ENCODE results near the gene DST.

Gene DST

DNA sequence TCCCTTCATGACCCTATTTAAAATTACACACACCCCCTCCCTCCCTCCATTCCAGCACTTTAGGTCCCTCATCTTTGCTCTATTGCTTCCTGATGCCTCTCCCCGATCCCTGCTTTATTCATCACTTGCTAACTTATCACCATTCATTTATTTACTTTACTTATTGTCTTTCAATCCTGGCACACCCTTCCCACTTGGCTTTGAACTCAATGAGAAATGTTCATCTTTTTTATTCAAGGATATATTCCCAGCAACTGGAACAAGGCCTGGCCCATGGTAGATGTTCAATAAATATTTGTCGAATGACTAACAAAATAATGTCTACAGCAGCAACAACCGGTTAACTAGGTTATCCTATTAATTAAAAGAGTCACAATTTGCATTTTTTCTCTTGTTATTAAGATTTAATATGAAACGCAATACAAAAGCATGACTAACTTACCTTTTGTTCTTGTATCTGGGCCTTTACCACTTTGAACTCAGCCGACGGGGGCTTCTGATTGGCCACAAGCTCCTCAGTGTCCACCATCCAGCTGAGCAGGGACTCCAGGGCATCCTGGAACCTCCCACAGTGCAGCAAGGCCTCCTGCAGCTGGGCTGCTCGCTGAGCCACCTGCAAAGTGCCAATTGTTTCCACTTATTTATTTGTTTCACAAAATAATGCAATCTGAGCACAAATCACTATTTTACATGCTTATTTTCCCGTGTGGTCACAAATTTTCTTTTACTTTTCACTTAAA lies 107.8 kb downstream of the DST start:
- DNase-seq = no peak

DNA sequence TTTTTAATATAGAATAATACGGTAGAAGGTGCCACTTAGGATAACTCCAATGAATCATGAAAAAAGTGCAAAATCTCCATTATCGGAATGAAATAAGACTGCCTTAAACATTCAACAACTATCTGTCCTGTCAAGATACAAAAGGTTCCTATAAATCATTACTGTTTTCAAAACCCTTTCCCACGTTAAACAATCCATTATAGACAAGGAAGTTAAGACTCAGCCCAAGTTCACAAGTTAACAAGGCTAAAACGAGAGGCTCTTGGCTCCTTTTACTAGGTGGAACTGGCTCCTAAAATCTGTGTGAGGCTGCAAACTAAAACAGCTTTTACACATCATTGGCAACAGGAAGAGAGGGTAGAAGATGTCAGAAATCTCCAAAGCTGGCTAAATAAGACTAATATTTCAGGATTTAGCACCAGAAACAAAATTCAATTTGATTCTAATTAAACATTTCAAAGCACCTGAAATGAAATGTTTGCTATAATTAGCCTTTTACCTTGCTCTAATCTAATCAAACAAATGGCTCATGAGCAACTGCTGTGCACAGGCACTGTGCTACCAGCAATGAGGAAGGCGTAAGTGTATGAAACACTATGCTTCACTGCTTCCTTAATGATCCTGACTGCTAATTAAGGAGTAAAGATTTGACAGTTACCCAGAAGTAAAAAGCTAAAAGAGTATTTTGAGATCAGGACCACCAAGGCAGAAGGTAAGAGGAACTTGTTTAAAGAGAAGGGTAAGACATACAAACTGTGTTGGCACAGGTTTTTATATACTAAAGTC lies 109.7 kb downstream of the DST start:
- no peak for DNase-seq

DNA sequence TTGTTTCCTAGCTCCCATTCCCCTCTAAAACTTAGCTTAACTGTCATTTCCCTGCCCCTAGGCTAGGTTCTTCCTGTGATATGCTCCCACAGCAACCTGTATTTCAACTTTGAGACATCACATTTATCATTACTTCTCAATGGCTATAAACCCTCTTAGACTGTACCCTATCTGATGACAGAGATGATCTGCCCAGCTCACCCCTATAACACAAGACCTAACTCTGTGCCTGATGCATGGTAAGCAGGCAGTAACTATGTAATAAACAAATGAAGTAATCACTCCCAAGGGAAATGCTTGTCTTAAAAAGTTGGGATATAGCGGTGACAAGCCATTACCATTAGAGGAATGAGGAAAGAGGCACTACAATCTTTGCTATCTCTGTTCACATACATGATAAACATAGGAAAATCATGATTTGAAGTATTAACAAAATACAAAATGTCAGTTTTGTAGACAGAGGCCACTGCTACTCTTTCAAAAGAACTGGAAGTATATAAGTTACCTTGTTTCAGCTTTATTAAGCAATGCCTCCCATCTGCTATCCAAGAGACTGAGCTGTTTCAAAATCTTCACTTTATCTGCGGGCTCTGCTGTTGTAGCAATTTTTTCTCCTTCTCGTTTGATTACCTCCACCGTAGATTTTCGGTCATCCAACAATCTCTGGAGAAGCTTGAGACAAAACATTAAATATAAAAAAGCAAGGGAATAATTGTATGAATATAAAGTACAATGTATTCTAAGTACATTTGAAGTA lies 110.7 kb downstream of the DST start:
- DNase-seq = no peak

DNA sequence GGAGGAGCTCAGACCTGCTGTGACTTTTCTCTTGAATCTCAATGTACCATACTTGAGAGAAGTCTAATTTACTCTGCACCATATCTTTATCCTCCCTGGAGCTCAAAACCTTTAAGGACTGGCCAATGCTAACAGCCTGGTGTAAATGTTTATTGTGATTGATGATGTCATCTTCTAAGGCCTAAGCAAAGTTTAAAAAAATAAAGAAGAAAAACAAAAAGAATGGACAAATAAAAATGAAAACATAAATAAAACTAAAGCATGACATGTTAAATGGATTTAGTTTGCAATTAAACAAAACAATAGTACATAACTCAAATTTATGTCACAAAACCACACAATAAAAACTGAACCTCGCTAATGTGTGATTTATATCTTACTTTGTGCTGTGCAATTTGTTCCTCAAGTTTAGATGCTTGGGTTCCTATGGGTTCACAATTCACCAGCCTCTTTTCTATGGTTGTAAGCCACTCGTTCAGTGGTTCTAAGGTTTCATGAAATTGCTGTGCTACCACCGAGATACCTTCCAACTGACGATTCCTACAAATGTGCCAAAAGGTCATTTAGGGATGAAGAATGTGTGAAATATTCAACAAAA lies 113.0 kb downstream of the DST start:
- no peak for DNase-seq

DNA sequence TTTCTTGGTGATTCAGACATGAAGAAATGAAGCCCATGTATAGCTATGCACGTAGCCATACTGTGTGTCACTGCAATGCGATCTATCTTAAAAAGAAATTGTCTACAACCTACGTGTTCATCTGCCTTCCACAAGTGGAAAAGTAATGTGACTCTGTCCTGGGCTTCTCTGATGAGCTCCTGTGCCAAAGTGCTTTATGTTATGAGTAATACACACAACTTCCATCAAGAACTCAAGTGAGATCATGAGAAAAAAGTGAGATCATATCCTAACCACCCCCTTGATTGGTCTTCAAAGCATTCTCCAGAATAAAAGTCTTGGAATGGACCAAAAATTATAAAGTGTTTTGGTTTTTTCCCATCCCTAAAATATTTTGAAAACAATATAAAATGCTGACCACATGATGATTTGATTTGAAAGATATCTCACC lies 114.3 kb downstream of the DST start:
- DNase-seq = no peak

DNA sequence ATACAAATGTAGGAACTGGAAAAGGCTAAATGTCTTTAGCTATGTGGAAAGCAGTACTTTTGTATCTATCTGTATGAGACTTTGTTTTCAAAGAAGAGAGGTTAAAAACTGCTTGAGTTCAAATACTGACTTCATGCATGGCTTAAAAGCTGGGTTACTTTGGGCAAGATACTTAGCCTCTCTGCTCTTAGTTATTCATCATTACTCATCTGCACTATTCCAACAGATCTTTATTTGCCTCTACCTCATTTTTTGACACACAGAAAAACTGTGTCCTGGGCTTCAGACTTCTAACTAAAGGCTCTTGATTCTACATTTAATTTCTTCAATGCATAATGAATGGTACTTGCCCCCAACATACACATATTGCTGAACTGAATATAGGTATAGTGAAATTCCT lies 114.8 kb downstream of the DST start:
- DNase-seq = no peak

DNA sequence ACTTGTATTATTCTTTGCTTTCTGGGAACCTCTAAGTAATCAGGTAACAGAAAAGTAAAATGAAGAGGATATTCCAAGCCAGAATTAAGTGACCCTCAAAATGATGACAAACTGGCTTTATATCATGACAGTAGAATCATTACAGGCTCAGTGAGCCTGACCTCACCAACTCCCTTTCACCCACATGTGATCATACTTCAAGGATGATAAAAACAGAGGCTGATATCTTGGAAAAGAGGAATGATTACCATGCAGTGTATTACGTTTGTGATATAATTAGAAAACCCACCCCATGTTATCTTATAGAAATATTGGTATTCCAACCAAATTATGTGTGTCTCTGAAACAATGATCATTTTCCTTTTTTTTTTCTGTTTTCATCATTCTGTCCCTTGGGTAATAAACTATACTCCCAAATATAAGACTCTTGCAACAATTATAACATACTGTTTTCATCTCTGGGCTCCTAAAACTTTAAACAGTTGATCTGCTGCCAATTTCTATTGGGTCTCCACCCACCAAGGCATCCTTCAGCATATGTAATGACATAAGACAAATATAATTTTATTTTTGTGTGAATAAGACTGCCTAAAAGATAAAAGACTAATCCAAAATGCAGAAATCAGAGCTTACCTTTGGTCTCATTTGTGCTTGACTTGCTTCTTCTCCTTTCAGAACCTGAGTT lies 115.7 kb downstream of the DST start:
- no peak for DNase-seq

DNA sequence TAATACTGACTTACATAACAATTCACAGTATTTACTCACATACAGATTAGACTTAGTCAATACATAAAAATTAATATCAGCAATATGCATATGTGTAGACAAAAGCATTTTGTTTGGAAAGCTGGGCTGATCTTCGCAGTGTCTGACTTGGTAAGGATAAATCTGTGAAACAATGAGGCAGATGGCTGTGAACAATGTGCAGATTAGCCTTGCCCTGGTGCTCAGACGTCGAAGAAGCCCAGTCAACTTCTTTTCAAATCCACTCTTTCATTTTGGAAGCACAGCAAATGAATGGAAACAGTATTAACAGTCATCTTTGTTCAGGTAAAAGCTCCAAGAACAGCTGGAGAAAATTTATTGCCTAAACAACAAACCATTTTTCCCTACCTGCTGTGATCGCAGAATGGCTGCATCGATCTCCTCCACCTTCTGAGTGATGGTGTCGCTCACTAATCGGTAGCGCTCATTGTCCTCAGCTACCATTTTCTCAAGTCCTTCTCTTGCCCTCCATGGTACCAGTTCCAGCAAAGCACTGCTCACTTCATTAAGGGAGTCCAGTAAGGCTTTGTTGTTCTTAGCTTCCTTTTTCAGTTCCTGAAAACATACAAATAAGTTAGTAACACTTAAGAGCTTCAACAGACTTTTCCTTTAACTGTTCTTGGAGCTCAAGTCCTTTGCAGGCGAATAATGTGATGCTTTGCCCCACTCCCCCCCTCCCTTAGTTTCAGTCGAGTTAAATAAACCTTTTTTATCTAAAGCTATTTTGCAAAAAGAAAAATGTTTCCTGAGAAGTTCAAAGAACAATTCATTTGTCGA lies 116.5 kb downstream of the DST start:
- DNase-seq = peak; percentile 23

DNA sequence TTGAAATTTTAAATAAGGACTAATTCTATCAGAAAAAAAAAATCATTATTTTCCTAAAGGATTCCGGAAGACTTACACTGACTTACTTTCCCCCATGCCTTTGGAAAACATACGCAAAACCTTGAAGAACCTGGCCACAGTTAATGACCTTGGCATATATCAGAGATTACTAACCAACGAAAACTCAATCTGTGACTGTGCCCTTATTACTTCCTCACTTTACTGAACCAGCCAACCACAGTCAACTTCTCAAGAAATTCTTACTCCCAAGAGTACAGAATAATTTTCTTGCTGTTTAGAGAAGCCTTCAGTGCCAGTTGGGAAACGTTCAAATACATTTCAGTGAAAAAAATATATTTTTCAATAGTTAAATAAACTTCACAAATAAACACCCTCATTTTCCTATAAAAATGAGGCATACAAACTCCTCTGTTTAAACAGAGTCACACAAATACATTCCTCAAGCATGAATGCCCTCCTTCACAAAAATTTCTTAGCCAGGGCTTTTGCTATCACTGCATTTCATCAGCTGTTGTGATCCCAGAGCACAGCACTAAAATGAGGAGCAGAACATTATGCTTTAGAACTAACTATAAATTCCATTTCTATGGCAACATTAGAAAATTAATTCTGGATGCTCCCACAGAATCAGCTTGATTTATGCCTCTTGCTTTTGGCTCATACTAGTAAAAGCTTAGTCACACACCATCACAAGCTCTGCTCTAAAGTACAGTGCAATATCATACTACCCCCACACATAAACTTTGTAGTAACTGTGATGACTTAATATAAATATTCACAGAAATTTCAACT lies 117.6 kb downstream of the DST start:
- DNase-seq = no peak

DNA sequence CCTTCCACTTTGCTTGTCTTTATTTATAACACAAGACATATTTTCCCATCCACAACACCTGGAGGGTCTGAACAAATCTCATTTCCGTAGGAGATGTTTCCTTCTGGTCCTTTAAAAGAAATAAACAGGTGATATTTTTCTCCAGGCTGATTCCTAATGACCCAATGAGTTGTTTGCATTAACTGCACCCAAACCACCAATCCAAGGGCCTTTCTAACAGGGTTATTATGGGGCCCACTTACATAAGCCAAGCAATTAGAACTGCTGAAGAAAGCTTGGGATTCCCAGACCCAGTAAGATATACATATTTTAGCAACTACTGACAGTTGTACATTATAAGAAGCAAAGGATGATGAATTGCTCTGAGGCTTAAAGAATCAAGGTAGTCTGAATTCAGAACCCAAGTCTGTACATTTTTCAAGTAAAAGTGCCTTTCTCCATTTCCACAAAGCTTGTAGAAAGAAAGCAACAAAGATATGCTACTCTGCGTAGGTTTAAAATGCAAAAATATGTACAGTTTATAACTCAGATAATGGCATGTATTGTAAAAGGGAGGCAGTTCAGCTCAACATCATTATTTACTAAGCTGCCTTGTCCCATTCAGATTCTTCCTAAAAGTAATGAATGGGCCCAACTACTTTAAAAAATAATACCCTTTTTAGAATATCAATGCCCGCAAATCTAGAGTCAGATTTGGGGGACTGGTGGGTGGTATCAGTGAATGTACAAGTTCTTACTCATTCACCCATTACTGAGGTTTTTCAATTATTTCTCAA lies 120.0 kb downstream of the DST start:
- DNase-seq = no peak

DNA sequence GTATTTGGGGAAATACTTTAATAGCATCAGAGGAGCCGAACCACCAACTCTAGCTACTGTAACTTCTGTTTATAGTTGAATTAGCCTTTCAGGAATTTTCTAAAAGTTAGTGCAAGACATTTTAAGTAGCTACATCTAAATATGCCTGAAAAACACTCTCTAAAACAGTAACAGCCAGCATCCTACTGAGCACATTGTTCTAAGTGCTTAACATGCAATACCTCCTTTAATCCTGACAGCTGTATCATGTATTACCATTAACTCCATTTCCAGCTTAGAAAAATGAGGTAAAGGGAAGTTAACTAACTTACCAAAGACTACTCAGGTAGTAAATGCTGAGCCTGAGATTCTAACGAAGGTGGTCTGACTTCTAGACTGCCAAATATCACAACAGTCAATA lies 120.7 kb downstream of the DST start:
- DNase-seq = no peak

DNA sequence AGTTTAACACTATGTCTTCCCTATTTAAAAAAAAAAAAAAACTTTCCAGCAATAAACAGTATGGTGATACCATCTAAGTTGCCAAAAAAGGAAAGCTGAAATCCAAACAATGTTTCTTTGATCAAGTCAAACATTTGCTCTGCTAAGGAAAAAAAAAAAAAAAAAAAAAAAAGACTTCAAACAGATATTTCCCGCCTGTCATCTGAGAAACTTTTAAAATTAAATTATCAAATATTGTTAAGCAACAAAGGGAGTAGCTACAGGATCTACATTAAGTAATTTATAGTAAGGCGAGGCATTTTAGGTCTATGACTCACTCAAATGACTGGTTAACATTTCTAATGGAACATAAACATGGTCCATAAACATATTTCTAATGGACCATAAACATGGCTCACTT lies 121.2 kb downstream of the DST start:
- DNase-seq = no peak

DNA sequence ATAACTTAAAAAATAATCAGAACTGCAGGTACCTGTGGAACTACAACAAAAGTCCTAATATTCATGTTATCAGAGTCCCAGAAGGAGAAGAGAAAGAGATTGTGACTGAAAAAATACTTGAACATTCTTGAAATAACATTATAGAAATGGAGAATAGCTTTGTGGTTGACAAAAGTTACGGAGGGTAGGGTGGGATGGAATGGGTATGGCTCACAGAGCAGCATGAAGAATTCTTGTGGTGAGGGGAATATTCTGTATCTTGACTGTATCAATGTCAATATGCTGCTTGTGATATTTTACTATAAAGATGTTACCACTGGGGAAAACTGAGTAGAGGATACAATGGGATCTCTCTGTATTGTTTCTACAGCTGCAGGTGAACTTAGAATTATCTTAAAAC lies 122.5 kb downstream of the DST start:
- no peak for DNase-seq

DNA sequence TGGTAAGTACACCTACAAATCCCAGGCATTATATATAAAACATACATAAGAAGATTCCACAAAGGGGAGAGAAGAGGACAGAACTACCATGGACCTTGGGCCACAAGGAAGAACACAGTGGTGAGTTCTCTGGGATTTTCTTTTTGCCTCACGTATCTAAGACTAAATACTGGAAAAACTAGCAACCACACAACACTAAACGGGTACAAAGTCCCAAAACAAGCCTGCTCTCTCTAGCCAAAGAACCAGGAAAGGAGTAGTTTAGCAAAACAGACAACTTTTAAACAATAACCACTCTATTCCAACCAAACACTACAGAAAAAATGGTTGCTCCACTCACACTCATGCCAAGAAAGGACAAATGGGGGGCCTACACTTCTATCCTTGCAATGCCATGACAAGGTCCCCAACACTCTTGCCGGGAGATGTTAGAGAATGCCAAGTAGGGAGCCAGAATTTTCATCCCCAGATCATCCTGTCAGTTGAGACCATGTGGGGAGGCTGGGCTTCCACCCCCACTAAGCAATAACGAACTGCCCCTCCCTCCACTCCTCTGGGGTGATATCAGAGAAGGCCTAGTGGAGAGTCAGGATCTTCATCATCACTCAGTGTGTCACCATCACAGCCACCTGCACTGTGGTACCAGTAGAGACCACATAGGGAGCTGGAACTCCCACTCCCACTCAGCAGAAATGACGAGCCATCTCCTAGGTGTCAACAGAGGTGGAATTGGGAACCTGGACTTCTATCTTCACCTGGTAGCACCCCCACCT lies 123.5 kb downstream of the DST start:
- no peak for DNase-seq

DNA sequence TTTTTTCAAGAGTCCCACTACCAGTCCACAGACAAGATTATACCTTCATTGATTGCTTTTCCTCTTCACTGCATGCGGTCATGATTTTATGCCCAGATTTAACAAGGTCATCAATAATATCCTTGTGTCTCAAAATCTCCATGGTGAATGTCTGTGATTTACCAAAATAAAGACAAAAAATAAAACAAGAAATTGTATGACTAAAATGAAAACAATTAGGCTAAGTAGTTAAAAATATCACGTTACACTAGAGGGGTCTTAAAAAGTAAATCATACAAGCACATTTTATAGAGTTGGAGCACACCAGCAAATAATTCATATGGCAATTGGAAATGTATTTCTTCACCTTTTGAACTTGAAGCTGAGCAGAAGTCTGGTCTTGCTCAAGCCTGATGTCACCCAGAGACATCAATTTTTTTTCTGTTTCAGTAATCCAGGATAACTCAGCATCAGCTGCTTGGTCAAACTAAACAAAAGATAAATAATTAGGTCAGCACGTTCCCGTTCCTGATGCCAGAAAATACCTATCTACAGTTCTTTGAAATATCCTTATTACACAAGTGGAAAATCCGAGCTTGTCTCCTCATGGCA lies 125.4 kb downstream of the DST start:
- DNase-seq = peak; percentile 98

DNA sequence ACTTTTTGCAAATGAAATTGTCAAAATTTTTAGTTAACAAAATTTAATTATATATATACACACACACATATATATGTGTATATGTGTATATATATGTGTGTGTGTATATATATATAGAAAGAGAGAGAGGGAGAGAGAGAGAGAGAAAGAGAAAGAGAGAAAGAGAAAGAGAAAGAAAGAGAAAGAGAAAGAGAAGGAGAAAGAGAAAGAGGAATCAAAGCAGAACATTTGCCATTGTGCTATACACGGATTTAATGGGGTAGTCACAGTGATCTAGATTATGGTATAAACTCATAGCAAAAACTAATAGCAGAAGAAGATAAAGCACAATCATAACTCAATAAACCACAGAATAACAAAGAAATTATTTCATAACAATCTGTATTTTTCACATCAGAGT lies 126.7 kb downstream of the DST start:
- DNase-seq = no peak

DNA sequence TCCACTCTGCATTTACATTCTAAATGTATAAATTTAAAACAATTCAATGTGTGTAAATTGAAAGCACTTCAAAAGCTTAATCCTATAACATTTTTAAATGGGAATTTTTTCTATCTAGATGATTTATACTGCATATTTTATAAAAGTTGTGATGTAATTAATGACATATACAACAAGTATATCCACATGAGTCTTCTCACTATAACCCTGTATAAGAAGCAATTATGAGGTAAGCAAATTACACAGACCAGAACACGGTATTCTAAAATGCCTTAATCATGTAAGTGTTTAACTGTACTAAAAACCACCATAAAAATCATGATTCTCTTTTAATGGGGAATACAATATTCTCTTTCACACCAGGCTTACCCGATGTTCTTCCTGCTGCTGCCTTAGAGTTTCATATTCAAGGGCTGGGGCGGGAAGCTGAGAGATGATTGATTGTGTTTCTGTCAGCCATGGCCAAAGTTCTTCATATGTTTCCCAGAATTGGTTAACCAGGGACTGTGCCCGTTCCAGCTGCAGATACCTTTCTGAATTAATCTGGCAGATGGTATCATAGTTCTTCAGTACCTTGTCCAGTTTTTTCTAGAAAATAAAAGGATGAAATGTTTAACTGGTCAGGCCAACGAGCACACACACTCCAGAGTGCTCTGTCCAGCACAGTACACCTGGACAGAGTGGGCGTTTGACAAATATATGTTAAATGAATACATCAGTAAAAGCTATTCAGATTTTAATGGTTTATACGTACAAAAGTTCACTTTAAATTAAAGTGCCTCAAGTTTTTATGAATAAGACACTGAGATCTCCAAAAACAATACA lies 127.4 kb downstream of the DST start:
- DNase-seq = peak; percentile 62

DNA sequence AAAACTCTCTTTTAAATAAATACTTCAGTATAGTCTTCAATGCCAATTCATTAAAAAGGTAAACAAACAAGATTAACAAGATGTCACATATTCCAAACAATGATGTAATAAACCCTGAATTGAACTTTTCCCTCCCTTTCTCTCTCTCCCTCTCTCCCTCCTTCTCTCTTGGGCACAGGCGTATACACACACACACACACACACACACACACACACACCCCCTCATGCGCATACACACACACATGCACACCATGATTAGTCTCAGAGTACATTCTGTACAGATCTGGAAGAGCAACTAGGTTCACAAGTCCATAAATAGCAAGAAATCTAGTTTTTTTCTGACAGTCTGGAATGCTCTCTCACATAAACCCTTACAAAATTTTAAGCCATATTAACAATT lies 128.3 kb downstream of the DST start:
- DNase-seq = no peak
